HUES64 (cell line): ENCODE measurements around the gene LYZ.

ENCODE experiments used
- H3K27ac ChIP-seq: 2 replicates; pipeline ENCODE4 v1.7.0; 2013; ENCODE audit warnings: low read depth, low read length, inconsistent platforms
- H3K27me3 ChIP-seq: 2 replicates; pipeline ENCODE4 v1.6.1; 2013; ENCODE audit warnings: mild to moderate bottlenecking, low read length; ENCODE audit not compliant: insufficient read depth
- H3K36me3 ChIP-seq: 2 replicates; pipeline ENCODE4 v1.6.1; 2013; ENCODE audit warnings: mild to moderate bottlenecking, low read length; ENCODE audit not compliant: insufficient read depth
- H3K4me1 ChIP-seq: 2 replicates; pipeline ENCODE4 v1.6.1; 2013; ENCODE audit warnings: mild to moderate bottlenecking, low read length, moderate library complexity; ENCODE audit not compliant: insufficient read depth
- H3K4me3 ChIP-seq: 2 replicates; pipeline ENCODE4 v1.5.1; 2013; ENCODE audit warnings: mild to moderate bottlenecking, low read length, moderate library complexity
- H3K9ac ChIP-seq: 2 replicates; pipeline ENCODE4 v1.6.1; 2013; ENCODE audit warnings: mild to moderate bottlenecking, low read depth, low read length
- H3K9me3 ChIP-seq: 2 replicates; pipeline ENCODE4 v1.6.1; 2013; ENCODE audit warnings: low read depth, low read length; ENCODE audit not compliant: insufficient read depth
- WGBS: fragments of 150-250, 120-280 bp; methylation state at CpG from one replicate; pipeline ENCODE4 v1.1.7; 2013; ENCODE audit warnings: missing lambda C conversion rate; 5-methylcytosine and 5-hydroxymethylcytosine counted together

LYZ gene

DNA sequence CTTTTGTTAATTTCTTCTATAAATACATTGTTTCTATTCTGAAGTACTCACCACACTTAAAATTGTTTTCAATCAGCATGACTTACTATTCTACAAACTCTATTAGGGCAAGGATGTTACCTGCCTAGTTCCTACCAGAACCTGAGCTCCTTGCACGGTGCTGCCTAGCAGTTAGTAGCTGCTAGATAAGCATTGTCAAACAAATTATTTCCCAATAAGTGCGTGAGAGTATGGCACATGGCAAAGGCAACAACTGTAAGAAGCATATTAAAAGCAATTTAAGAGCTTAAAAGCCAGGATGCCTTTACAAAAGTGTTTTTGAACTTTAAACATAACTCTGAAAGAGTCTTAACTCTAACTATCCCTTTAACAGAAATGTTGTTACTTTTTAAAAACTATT lies 8.2 kb upstream of the LYZ start:
- H3K9me3 ChIP-seq: no peaks in the 10 kb centered on the region
- H3K4me1 ChIP-seq: no peaks in the 10 kb centered on the region
- H3K27ac ChIP-seq: no peak overlapping the region
- no peak overlapping the region for H3K4me3 ChIP-seq
- no peaks in the 10 kb centered on the region for H3K36me3 ChIP-seq
- no peaks in the 10 kb centered on the region for H3K27me3 ChIP-seq
- 80% methylated on average over 2 of the region's 2 CpGs for WGBS
- H3K9ac ChIP-seq: no peak overlapping the region

DNA sequence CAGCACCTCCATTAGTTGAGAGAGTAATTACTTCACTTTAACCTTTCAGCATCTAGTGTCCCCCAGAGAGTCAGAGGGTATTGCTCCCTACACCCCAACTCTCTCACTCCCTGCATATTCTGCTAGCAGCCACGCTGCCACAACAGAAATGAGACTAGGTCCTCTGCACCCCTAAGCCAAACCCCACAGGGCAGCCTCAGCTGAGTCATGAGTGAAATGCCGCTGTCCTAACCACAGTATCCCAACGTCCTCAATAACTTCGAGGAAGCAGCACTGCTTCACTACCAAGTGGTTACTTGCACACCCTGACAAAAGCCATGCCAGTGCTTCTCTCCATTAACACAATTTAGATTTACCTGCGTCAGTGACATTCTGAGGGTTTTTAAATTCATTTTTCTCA lies 6.9 kb upstream of the LYZ start:
- Histone ChIP-seq H3K9me3 (no peaks in the 10 kb centered on the region), H3K9ac (no peak overlapping the region), H3K4me1 (no peaks in the 10 kb centered on the region), H3K27ac (no peak overlapping the region), H3K27me3 (no peaks in the 10 kb centered on the region), H3K4me3 (no peak overlapping the region), H3K36me3 (no peaks in the 10 kb centered on the region)
- 93% methylated on average over 5 of the region's 5 CpGs for WGBS

DNA sequence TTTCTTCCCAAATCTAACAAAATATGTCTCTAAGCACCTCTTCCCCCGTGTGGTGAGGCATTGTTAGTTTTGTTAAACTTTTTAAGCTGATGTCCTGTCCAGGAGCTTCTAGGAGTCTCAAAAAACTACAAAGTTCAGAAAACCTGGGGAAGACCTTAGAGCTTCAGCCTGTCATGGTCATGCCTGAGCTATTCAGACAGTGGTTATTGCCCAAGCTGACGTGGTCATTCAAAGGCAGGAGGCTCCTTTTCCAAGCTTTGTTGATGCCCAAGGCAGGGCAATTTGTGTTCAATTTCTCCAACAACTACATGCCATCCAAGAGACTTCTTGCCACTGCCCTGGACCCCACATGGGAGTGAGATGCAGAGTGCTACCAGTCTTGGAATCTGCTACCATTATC lies 5.8 kb upstream of the LYZ start:
- Histone ChIP-seq H3K4me3 (no peak overlapping the region), H3K27ac (no peak overlapping the region), H3K9ac (no peak overlapping the region), H3K27me3 (no peaks in the 10 kb centered on the region), H3K4me1 (no peaks in the 10 kb centered on the region), H3K36me3 (no peaks in the 10 kb centered on the region), H3K9me3 (no peaks in the 10 kb centered on the region)
- 94% methylated on average over 2 of the region's 2 CpGs for WGBS

DNA sequence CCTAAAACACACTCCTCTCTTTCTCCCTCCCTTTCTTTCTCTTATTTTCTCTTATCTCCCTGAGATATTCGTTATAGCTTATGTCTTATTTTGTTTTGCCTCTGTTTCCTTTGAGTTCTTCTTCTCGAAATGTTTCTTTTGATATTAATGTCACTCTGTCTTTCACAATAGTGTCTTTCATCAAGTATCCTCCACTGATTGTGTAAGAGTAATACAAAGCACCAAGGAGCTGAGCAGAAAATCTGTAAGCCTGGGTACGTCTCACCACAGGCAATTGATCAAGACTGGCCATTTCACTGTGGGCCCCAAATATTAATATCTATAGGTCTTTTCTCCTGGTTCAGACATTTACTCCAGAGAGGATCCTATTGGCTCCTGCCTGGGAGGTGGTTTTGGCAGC lies 4.8 kb upstream of the LYZ start:
- no peaks in the 10 kb centered on the region for H3K36me3 ChIP-seq
- WGBS: 94% methylated on average over 3 of the region's 3 CpGs
- H3K27ac ChIP-seq: no peak overlapping the region
- H3K27me3 ChIP-seq: no peaks in the 10 kb centered on the region
- H3K9ac ChIP-seq: no peak overlapping the region; the same call in 1 of the 2 replicates
- H3K4me3 ChIP-seq: no peak overlapping the region
- no peaks in the 10 kb centered on the region for H3K9me3 ChIP-seq
- no peaks in the 10 kb centered on the region for H3K4me1 ChIP-seq

DNA sequence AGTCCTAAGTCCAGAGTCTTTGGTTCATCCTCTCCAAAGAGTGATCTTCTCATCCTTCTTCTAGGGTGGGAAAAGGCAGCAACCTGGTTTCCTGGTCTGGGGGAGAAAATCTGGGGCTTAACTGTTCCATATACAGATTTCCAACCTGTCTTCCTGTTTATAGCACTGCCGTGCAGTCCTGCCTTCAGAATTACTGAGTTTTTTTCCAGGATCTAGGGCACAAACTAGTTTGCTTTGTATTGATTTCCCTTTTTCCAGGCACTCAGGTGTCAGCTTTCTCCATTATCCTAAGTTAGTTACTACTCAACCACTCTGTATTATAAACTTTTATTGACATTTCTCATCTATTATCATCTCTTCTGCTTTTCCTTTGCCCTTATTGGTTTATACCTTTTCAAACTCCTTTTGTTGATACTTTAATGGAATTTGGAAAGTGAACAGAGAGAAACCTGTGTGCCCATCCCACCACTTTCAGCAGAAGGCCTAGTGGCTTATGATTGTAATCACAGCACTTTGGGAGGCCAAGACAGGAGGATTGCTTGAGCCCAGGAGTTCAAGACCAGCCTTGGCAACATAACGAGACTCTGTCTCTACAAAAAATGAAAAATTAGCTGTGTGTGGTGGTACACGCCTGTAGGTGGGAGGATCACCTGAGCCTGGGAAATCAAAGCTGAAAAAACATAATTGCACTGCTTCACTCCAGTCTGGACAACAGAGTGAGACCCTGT lies 4.1 kb upstream of the LYZ start:
- WGBS: 76% methylated on average over 3 of the region's 3 CpGs
- Histone ChIP-seq H3K36me3 (no peaks in the 10 kb centered on the region), H3K27me3 (no peaks in the 10 kb centered on the region), H3K9ac (no peak overlapping the region; the same call in 1 of the 2 replicates), H3K4me1 (no peaks in the 10 kb centered on the region), H3K27ac (no peak overlapping the region), H3K9me3 (no peaks in the 10 kb centered on the region), H3K4me3 (no peak overlapping the region)

DNA sequence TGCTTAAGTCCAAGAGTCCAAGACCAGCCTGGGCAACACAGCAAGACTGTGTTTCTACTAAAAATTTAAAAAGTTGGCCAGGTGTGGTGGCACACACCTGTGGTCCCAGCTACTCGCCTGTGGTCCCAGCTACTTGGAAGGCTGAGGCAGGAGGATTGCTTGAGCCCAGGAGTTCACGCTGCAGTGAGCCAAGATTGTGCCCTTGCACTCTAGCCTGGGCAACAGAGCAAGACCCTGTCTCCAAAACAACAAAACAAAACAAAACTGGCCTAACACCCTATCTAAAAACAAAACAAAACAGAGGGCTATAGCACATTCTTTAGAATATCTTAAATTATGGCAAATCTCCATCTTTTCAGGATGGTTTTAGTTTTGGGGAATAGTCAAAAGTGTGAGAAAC lies 3.1 kb upstream of the LYZ start:
- 95% methylated on average over 2 of the region's 2 CpGs for WGBS
- no peaks in the 10 kb centered on the region for H3K4me1 ChIP-seq
- H3K27ac ChIP-seq: no peak overlapping the region
- H3K36me3 ChIP-seq: no peaks in the 10 kb centered on the region
- no peaks in the 10 kb centered on the region for H3K9me3 ChIP-seq
- H3K27me3 ChIP-seq: no peaks in the 10 kb centered on the region
- no peak overlapping the region for H3K9ac ChIP-seq
- H3K4me3 ChIP-seq: no peak overlapping the region

DNA sequence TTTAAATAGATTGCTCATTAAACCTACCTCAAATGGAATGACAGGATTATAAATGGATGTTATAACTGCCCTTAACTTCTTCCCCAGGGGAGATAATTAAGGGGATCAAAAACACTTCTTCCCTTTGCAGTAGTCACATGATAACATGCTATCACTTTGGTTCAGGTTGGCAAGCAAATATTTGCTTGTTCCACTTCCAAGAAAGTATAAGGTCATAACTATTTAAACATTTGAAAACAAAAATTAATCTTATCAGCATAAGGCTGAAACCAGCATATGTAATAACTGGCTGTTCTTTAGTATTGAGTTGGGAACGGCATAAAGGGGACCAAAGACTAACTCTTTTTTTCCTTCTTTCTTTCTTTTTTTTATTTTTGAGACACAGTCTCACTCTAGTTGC lies 2.4 kb upstream of the LYZ start:
- 100% methylated on average over 1 of the region's 1 CpG for WGBS
- Histone ChIP-seq H3K27me3 (no peaks in the 10 kb centered on the region), H3K27ac (no peak overlapping the region), H3K4me3 (no peak overlapping the region), H3K4me1 (no peaks in the 10 kb centered on the region), H3K9me3 (no peaks in the 10 kb centered on the region), H3K36me3 (no peaks in the 10 kb centered on the region), H3K9ac (no peak overlapping the region)

DNA sequence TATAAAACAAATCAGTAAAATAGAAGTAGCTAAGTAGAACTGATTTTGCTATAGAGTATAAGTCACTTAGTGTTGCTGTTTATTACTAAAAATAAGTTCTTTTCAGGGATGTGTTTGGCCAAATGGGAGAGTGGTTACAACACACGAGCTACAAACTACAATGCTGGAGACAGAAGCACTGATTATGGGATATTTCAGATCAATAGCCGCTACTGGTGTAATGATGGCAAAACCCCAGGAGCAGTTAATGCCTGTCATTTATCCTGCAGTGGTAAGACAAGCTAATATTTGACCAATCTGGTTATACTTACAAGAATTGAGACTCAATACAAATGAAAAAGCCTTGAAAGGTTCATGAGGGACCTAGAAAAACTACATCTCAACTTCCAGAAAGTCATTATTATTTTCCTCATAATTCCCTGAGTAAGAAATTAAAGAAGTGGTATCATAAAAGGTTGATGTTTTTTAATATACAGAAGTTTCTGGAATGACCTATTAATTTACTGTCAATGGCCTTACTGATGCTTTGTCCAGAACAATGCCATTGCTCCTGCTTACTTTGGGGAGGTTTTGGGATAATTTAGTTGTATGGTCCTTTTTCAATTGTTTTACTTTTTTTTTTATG lies 1.9 kb downstream of the LYZ start:
- Histone ChIP-seq H3K27ac (no peak overlapping the region), H3K4me1 (0 out of 2 replicates have a peak, but pooled peaks cover 9% of the 10 kb centered on the region), H3K27me3 (no peaks in the 10 kb centered on the region), H3K9me3 (no peaks in the 10 kb centered on the region), H3K36me3 (no peaks in the 10 kb centered on the region), H3K4me3 (no peak overlapping the region), H3K9ac (no peak overlapping the region)
- whole genome bisulfite sequencing: 94% methylated on average over 2 of the region's 2 CpGs

DNA sequence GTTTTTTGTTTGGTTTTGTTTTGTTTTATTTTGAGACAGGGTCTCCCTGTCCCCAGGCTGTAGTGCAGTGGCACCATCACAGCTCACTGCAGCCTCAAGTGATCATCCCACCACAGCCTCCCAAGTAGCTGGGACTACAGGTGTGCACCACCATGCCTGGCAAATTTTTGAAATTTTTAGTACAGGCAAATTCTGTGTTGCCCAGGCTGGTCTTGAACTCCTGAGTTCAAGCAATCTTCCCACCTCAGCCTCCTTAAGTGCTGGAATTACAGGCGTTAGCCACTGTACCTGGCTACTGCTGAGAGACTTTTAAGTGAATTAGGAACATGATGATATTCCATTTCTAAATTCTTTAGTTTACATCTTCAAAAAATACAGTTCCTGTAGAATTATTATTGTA lies 2.6 kb downstream of the LYZ start:
- no peaks in the 10 kb centered on the region for H3K9me3 ChIP-seq
- no peak overlapping the region for H3K4me3 ChIP-seq
- no peaks in the 10 kb centered on the region for H3K27me3 ChIP-seq
- WGBS: 83% methylated on average over 1 of the region's 1 CpG
- H3K27ac ChIP-seq: no peak overlapping the region
- H3K9ac ChIP-seq: no peak overlapping the region
- H3K4me1 ChIP-seq: 0 out of 2 replicates have a peak, but pooled peaks cover 9% of the 10 kb centered on the region
- H3K36me3 ChIP-seq: no peaks in the 10 kb centered on the region

DNA sequence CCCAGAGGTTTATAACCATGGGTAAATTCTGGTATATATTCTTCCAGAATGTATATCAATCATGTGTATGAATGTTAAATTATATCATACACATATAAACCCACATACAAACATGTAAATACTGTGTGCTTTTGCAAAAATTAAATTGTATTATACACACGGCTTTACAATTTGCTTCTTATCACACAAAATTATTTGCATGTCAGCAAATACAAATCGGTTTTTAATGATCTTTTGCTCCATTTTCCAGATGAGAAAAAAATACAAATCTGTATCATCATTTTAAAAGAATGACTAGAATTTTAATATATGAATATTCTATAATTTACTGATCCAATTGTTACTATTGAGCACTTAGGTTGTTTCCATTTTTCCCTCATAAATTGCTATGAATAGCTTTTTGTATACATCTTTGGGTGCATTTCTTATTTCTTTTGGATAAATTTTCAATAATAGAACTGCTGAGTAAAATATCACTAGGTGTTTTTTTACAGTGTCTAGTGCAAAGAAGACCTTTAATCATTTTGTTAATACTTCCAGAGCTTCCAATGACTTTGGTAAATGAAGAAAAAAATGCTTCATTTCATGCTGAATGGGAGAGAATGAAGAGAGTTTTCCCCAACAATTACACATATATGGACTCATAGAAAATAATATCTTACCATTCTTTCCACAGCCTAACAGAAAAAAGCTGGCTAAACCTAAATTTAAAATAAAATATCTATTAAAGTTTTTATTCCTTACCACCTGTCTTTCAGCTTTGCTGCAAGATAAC lies 3.5 kb downstream of the LYZ start:
- H3K9me3 ChIP-seq: no peaks in the 10 kb centered on the region
- no peak overlapping the region for H3K27ac ChIP-seq
- no peaks in the 10 kb centered on the region for H3K36me3 ChIP-seq
- 90% methylated on average over 2 of the region's 2 CpGs for WGBS
- H3K27me3 ChIP-seq: no peaks in the 10 kb centered on the region
- 0 out of 2 replicates have a peak, but pooled peaks cover 9% of the 10 kb centered on the region for H3K4me1 ChIP-seq
- H3K4me3 ChIP-seq: no peak overlapping the region
- no peak overlapping the region for H3K9ac ChIP-seq

DNA sequence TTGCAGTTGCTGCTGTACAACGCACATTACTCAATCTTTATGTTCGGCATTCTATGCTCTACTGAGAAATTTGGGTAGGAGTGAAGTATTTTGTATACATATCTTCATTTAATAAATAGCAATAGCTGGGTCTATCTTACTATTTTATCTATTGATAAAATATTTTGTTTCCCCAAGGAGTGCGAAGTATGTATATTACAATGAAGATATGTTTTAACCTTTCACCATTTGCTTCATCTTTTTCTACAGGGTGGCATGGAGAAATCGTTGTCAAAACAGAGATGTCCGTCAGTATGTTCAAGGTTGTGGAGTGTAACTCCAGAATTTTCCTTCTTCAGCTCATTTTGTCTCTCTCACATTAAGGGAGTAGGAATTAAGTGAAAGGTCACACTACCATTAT lies 4.7 kb downstream of the LYZ start:
- Histone ChIP-seq H3K9ac (no peak overlapping the region), H3K9me3 (no peaks in the 10 kb centered on the region), H3K27ac (no peak overlapping the region), H3K4me1 (0 out of 2 replicates have a peak, but pooled peaks cover 9% of the 10 kb centered on the region), H3K4me3 (no peak overlapping the region), H3K36me3 (no peaks in the 10 kb centered on the region), H3K27me3 (no peaks in the 10 kb centered on the region)
- 100% methylated on average over 2 of the region's 5 CpGs for WGBS
